Testis (tissue), 3 donors: ENCODE data around the gene OTX1. TPM values are rescaled to one million over a fixed set of nuclear protein-coding genes. Genes with fewer than 3 reads are reported as not detected.

ENCODE experiments used
- DNase-seq: peaks from one replicate; pipeline ENCODE4 v3.0.0-alpha.2; 2019
- H3K27ac ChIP-seq, 2 donors: fragments of 200-600 bp; sonication (generic); one replicate each; pipeline ENCODE4 v1.5.1; 2019
- H3K27me3 ChIP-seq: fragments of 200-600 bp; sonication (generic); one replicate; pipeline ENCODE4 v1.5.1; 2019
- H3K36me3 ChIP-seq: fragments of 200-600 bp; sonication (generic); one replicate; pipeline ENCODE4 v1.5.1; 2017; ENCODE audit warnings: low read depth; ENCODE audit errors: missing control alignments
- H3K4me1 ChIP-seq: fragments of 200-600 bp; sonication (generic); one replicate; pipeline ENCODE4 v1.5.1; 2019
- H3K4me3 ChIP-seq, 2 donors: fragments of 200-600 bp; sonication (generic); one replicate each; pipeline ENCODE4 v1.5.1; 2017 to 2019
- H3K9me3 ChIP-seq: fragments of 200-600 bp; sonication (generic); one replicate; pipeline ENCODE4 v1.5.1; 2017
- CTCF ChIP-seq, 3 experiments: fragments of 450-650 bp in 2 of 3; fragments of 200-600 bp in 1 of 3; sonication (generic) in 1 of 3; IDR thresholded peaks; one replicate each; pipeline ENCODE4 v1.5.1; 2016 to 2019; ENCODE audit warnings: antibody characterized with exemption in 3 of 3, mild to moderate bottlenecking in 2 of 3, moderate library complexity in 1 of 3
- POLR2A ChIP-seq: fragments of 450-650 bp; IDR thresholded peaks from one replicate; pipeline ENCODE4 v1.6.1; 2017; ENCODE audit warnings: antibody characterized with exemption, mild to moderate bottlenecking, moderate library complexity
- WGBS, 2 donors: methylation state at CpG; one replicate each; pipeline ENCODE4 v1.1.5; 2018; 5-methylcytosine and 5-hydroxymethylcytosine counted together
- intact Hi-C: fragments of 100-400 bp; cut with DNase I; formaldehyde crosslinking; loops from one replicate; pipeline ENCODE4 v1.15.1; 2023; ENCODE audit warnings: low total_unique reads
- polyA plus RNA-seq: library from polyadenylated mRNA; stranded (reverse); fragments of 350-450 nt; fragmentation: Illumina TruSeq; extraction: RNeasy Lipid Tissue Mini Kit (QIAGEN cat#74804); gene quantifications from one replicate; pipeline ENCODE4 v1.2.3, GENCODE V29; 2014; ENCODE audit warnings: low read depth, low replicate concordance; ENCODE audit not compliant: insufficient read depth
- total RNA-seq, 2 donors: library from RNA; depleted of rRNA; stranded (reverse); fragments of >200 nt; gene quantifications; one replicate each; pipeline ENCODE4 v1.2.3, GENCODE V29; 2016

Gene OTX1
- total and polyA plus RNA-seq, 3 donors from 2014 or later: 0.36 to 0.56 (median 0.39) TPM

- H3K36me3 ChIP-seq: no peaks in the 10 kb centered on the region
- peaks cover 1% of the 10 kb centered on the region for H3K27me3 ChIP-seq
- no peak for DNase-seq
- TF ChIP-seq POLR2A: no peak
- no peak for TF ChIP-seq CTCF (IDR thresholded peaks at IDR 0.05)
- whole genome bisulfite sequencing, 2 donors: 7 to 20% methylated on average over 12 to 48 of the region's 48 CpGs
- H3K4me1 ChIP-seq: peaks cover 10% of the 10 kb centered on the region
- H3K27ac ChIP-seq: no peak overlapping the region
- intact Hi-C loops: no loop called here
- H3K9me3 ChIP-seq: no peaks in the 10 kb centered on the region
- H3K4me3 ChIP-seq: peak overlapping the region in 1 of 2 donors; percentile 27
Measured at GRCh38 chr2:63053889-63054602, 3.4 kb downstream of the OTX1 start.

GRCh38 chr2:63054841-63055225 lies 4.2 kb downstream of the OTX1 start:
- DNase-seq: no peak
- Histone ChIP-seq H3K9me3 (no peaks in the 10 kb centered on the region), H3K27ac (no peak overlapping the region), H3K4me3 (no peak overlapping the region), H3K4me1 (peaks cover 13% of the 10 kb centered on the region), H3K27me3 (peaks cover 4% of the 10 kb centered on the region), H3K36me3 (no peaks in the 10 kb centered on the region)
- intact Hi-C loops: no loop called here
- TF ChIP-seq CTCF (IDR thresholded peaks at IDR 0.05): no peak
- TF ChIP-seq POLR2A: no peak
- 20 to 29% methylated on average over 7 of the region's 7 CpGs for WGBS, 2 donors

DNA sequence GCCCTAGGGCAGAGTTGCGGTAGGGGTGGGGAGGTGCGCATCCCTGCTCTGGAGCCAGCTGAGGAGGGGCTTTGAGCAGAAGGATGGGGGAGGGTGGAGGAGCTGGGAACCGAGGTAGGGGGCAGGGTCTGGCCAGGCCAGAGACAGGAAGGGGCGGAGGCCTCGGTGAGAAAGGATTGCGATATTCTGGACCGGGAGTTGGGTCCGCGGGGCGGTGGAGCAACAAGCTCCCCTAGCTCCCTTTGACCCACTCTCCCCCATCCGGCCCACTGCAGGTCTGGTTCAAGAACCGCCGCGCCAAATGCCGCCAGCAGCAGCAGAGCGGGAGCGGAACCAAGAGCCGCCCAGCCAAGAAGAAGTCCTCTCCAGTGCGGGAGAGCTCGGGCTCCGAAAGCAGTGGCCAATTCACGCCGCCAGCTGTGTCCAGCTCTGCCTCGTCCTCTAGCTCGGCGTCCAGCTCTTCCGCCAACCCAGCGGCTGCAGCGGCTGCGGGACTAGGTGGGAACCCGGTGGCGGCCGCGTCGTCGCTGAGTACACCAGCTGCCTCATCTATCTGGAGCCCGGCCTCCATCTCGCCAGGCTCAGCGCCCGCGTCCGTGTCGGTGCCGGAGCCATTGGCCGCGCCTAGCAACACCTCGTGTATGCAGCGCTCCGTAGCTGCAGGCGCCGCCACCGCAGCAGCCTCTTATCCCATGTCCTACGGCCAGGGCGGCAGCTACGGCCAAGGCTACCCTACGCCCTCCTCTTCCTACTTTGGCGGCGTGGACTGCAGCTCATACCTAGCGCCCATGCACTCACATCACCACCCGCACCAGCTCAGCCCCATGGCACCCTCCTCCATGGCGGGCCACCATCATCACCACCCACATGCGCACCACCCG lies 4.8 kb downstream of the OTX1 start:
- no peaks in the 10 kb centered on the region for H3K36me3 ChIP-seq
- WGBS, 2 donors: 13 to 21% methylated on average over 31 to 32 of the region's 63 CpGs
- H3K4me1 ChIP-seq: peaks cover 13% of the 10 kb centered on the region
- TF ChIP-seq CTCF (IDR thresholded peaks at IDR 0.05): no peak
- TF ChIP-seq POLR2A: no peak
- intact Hi-C loops: no loop called here
- H3K27me3 ChIP-seq: peaks cover 4% of the 10 kb centered on the region
- no peaks in the 10 kb centered on the region for H3K9me3 ChIP-seq
- DNase-seq: no peak
- H3K4me3 ChIP-seq: peak overlapping the region in 1 of 2 donors; percentile 29
- no peak overlapping the region for H3K27ac ChIP-seq

GRCh38 chr2:63056107-63057050 lies 5.7 kb downstream of the OTX1 start:
- DNase-seq: no peak
- H3K36me3 ChIP-seq: no peaks in the 10 kb centered on the region
- H3K4me1 ChIP-seq: peaks cover 13% of the 10 kb centered on the region
- H3K9me3 ChIP-seq: no peaks in the 10 kb centered on the region
- peak overlapping the region in 1 of 2 donors; percentile 29 for H3K4me3 ChIP-seq
- intact Hi-C loops: no loop called here
- WGBS, 2 donors: 23 to 33% methylated on average over 49 of the region's 49 CpGs
- TF ChIP-seq CTCF (IDR thresholded peaks at IDR 0.05): no peak
- no peak for TF ChIP-seq POLR2A
- H3K27me3 ChIP-seq: peaks cover 4% of the 10 kb centered on the region
- H3K27ac ChIP-seq: no peak overlapping the region
